LNCaP clone FGC (cell line): Measurements from ENCODE around the gene EPHB1.

Experiments
- DNase-seq: peaks from one replicate; pipeline ENCODE4 v3.0.0-alpha.2; 2011; ENCODE audit warnings: low read depth
- H3K4me3 ChIP-seq: 2 replicates; pipeline ENCODE4 v1.5.1; 2011; ENCODE audit warnings: mild to moderate bottlenecking, low read depth, low read length, control low read depth
- CTCF ChIP-seq: IDR thresholded peaks from 2 replicates; pipeline ENCODE4 v1.5.1; 2012; ENCODE audit warnings: mild to moderate bottlenecking; ENCODE audit not compliant: control insufficient read depth, insufficient read depth; ENCODE audit errors: extremely low read depth

The EPHB1 gene

DNA sequence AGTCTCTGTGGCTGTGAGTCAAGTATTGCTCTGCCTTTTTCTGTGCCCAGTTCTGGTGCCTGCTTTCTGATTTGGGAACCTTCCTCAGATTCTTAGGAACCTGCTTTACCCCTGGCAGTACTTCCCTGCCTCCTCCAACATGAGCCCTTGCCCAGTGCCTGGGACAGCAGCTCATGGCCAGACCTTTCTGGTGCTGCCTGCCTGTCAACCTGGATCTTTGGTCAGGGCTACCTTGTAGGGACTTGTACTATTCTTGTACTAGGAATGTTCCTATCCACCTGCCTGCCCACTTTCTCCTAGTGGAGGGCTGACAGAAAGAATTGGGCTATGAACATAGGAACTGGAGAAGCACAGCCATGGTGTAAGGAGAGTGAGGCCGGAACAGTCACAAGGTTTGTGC lies 28.8 kb upstream of the EPHB1 start:
- no peak overlapping the region for H3K4me3 ChIP-seq
- DNase-seq = no peak
- no peak for TF ChIP-seq CTCF

GRCh38 chr3:134768116-134768515 lies 26.9 kb upstream of the EPHB1 start:
- no peak for TF ChIP-seq CTCF
- no peak for DNase-seq
- no peak overlapping the region for H3K4me3 ChIP-seq

GRCh38 chr3:134768837-134769236 lies 26.2 kb upstream of the EPHB1 start:
- DNase-seq = no peak
- no peak for TF ChIP-seq CTCF
- no peak overlapping the region for H3K4me3 ChIP-seq

DNA sequence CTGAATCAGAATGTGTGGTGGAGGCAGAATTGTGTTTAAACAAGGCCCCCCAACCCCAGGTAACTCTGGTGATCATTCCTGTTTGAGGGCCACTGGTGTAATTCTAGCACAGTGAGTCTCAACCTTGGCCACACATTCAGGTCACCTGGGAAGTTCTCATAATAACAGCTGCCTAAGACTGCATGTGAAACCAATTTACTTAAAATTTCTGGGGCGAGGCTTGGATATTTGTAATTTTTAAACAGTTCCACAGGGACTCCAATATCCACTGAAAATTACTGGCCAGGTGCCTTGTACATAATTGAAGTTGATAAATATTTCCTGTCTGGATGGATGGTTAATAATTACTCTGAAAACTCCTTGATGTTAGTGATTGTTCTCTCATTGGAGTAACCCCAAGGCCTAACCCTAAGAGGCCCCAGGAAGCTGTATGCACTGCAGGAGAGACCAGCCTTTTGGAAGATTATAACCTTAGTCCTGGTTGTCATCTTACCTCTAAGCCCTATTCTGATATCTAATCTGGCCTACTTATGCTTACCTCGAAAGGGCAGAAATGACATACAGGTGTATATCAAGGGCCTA lies 25.7 kb upstream of the EPHB1 start:
- no peak for DNase-seq
- H3K4me3 ChIP-seq = no peak overlapping the region
- TF ChIP-seq CTCF = no peak

- no peak overlapping the region for H3K4me3 ChIP-seq
- DNase-seq = no peak
- TF ChIP-seq CTCF = no peak
Measured at GRCh38 chr3:134772011-134772410, 23.0 kb upstream of the EPHB1 start.

GRCh38 chr3:134772591-134772990 lies 22.5 kb upstream of the EPHB1 start:
- no peak for DNase-seq
- H3K4me3 ChIP-seq = no peak overlapping the region
- TF ChIP-seq CTCF = no peak

GRCh38 chr3:134775831-134776230 lies 19.2 kb upstream of the EPHB1 start:
- no peak for DNase-seq
- no peak for TF ChIP-seq CTCF
- no peak overlapping the region for H3K4me3 ChIP-seq
